Progenitor cell of endocrine pancreas (in vitro differentiated cells): ENCODE results near the gene REG1B. TPM values are rescaled to one million over a fixed set of nuclear protein-coding genes. Genes with fewer than 3 reads are reported as not detected.

Experiments used
- DNase-seq: peaks from one replicate; pipeline ENCODE4 v3.0.0; 2021; ENCODE audit warnings: low spot score; ENCODE audit not compliant: unreplicated experiment
- H3K27ac Mint-ChIP-seq: 2 replicates; pipeline ENCODE4 v1.8.0; 2021; ENCODE audit warnings: mild to moderate bottlenecking, moderate library complexity, mixed read lengths
- H3K27me3 Mint-ChIP-seq: 2 replicates; pipeline ENCODE4 v1.8.0; 2021; ENCODE audit warnings: mixed read lengths
- H3K36me3 Mint-ChIP-seq: 2 replicates; pipeline ENCODE4 v1.8.0; 2022; ENCODE audit warnings: mixed read lengths; ENCODE audit not compliant: insufficient read depth
- H3K4me1 Mint-ChIP-seq: 2 replicates; pipeline ENCODE4 v1.8.0; 2021; ENCODE audit warnings: low read depth, mixed read lengths
- H3K4me3 Mint-ChIP-seq: 2 replicates; pipeline ENCODE4 v1.8.0; 2021; ENCODE audit warnings: low read depth, mild to moderate bottlenecking, moderate library complexity, mixed read lengths
- H3K9me3 Mint-ChIP-seq: 2 replicates; pipeline ENCODE4 v1.8.0; 2021; ENCODE audit warnings: low read depth, mixed read lengths
- total RNA-seq: library from RNA; stranded (reverse); gene quantifications from 2 replicates; pipeline ENCODE4 v1.2.1, GENCODE V29; 2021
- TF ChIP-seq, protein P1 (sequence below): fragments of 200-600 bp; sonication (generic); IDR thresholded peaks from one replicate; pipeline ENCODE4 v1.5.0; 2021; ENCODE audit warnings: antibody characterized with exemption, mild to moderate bottlenecking; ENCODE audit not compliant: unreplicated experiment

The REG1B gene
- total RNA-seq, 1 donor from 2014 or later = not detected

DNA sequence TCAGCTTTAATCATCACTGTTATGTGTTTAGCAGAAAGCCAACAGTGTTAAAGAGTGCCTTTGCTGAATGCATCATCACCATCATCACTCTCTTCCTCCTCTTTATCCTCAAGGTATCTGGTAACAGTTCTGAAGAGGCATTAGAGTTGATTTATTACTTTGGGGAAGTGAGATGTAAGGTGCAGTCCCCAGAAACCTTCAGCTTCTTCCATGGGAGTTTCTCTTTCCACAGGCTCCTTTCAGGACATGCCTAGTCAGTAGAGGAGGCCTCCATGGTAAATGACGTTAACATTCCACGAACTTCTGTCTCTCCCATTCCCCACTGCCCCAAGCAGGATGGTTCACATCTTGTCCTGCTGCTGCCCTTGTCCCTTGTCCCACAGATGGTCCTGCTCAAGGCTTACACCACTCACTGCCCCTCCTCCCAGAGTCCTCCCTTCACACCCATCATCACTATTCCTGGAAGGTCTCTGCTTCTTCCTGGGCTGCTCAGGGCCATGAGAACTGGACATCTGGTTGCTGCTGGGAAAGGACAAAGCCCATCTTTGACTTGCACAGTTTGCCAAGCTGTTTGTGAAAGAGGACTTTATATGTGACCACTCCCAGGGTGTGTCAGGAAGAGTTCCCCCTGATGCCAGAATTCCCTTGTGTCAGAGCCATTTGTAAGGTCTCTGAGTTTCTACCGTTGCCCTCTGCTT, 27.2 kb upstream of the REG1B start:
- no peaks in the 10 kb centered on the region for H3K27me3 Mint-ChIP-seq
- H3K36me3 Mint-ChIP-seq = no peaks in the 10 kb centered on the region
- no peaks in the 10 kb centered on the region for H3K9me3 Mint-ChIP-seq
- H3K4me1 Mint-ChIP-seq = peaks cover 3% of the 10 kb centered on the region
- no peak overlapping the region for H3K27ac Mint-ChIP-seq
- TF ChIP-seq, protein P1, sequence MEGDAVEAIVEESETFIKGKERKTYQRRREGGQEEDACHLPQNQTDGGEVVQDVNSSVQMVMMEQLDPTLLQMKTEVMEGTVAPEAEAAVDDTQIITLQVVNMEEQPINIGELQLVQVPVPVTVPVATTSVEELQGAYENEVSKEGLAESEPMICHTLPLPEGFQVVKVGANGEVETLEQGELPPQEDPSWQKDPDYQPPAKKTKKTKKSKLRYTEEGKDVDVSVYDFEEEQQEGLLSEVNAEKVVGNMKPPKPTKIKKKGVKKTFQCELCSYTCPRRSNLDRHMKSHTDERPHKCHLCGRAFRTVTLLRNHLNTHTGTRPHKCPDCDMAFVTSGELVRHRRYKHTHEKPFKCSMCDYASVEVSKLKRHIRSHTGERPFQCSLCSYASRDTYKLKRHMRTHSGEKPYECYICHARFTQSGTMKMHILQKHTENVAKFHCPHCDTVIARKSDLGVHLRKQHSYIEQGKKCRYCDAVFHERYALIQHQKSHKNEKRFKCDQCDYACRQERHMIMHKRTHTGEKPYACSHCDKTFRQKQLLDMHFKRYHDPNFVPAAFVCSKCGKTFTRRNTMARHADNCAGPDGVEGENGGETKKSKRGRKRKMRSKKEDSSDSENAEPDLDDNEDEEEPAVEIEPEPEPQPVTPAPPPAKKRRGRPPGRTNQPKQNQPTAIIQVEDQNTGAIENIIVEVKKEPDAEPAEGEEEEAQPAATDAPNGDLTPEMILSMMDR = no peak
- DNase-seq = no peak
- no peak overlapping the region for H3K4me3 Mint-ChIP-seq

DNA sequence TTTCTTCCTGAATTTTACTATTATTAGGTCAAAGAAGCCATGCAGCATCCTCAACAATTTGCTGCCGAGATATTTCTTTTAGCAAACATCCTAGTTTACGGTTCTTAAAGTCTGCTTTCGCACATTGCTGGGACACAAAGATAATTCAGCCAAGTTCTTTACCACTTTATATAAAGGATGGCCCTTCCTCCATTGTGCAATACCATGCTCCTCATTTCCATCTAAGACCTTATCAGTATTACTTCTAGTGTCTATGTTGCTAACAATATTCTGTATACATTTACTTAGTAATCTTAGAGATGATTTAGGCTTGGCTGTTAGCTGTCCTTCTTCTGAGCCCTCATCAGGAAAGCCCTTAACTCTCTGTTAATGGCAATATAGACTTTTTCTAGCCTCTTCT, 24.5 kb upstream of the REG1B start:
- Mint-ChIP-seq H3K27me3 (no peaks in the 10 kb centered on the region), H3K9me3 (no peaks in the 10 kb centered on the region), H3K36me3 (no peaks in the 10 kb centered on the region), H3K27ac (no peak overlapping the region), H3K4me3 (no peak overlapping the region), H3K4me1 (peaks cover 3% of the 10 kb centered on the region)
- DNase-seq = no peak
- TF ChIP-seq, protein P1 = no peak

DNA sequence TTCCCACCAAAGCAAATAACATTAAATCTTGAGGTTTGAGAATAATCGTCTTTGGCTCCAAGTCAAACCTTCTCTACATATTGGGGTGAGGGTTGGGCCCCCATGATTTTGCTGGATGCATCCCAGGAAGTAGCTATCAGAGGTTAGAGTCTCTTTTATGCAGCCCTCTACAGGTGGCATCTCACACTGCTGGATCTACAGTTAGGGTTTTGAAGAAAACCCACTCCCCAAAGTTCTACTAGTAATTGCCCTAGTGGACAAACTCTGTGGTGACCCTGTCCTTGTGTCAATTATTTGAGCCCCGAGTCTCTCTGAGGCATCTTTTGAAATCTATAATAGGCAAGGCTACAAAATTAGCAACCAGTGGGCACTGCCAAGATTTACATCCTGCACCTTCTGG, 17.5 kb upstream of the REG1B start:
- Mint-ChIP-seq H3K9me3 (peaks cover 6% of the 10 kb centered on the region), H3K4me3 (no peak overlapping the region), H3K27me3 (no peaks in the 10 kb centered on the region), H3K4me1 (peaks cover 9% of the 10 kb centered on the region), H3K27ac (no peak overlapping the region), H3K36me3 (no peaks in the 10 kb centered on the region)
- no peak for DNase-seq
- TF ChIP-seq, protein P1 = no peak

DNA sequence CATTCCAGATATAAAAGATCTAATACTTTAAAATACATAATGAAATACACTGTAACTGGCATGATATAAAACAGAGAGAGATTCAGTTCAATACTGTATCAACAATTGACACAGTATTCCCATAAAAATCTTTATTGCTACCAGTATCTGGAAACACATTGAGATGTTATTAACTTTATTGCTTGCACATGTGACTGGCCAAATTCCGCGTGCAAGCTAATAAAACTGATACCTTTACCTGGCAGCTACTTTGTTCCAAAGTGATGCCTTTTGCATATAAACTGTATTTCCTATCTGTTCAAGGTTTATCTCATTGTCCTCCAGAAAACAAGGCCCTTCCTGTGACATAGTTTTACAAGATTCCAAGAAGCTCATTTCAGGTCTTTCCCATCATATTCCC, 15.4 kb upstream of the REG1B start:
- DNase-seq = no peak
- H3K27me3 Mint-ChIP-seq = no peaks in the 10 kb centered on the region
- H3K27ac Mint-ChIP-seq = no peak overlapping the region
- TF ChIP-seq, protein P1 = no peak
- H3K4me3 Mint-ChIP-seq = no peak overlapping the region
- peaks cover 6% of the 10 kb centered on the region for H3K9me3 Mint-ChIP-seq
- H3K36me3 Mint-ChIP-seq = no peaks in the 10 kb centered on the region
- peaks cover 9% of the 10 kb centered on the region for H3K4me1 Mint-ChIP-seq

- Mint-ChIP-seq H3K4me1 (peaks cover 9% of the 10 kb centered on the region), H3K9me3 (peaks cover 6% of the 10 kb centered on the region), H3K36me3 (no peaks in the 10 kb centered on the region), H3K27ac (no peak overlapping the region), H3K27me3 (no peaks in the 10 kb centered on the region), H3K4me3 (no peak overlapping the region)
- TF ChIP-seq, protein P1 = no peak
- no peak for DNase-seq
These were observed 13.2 kb upstream of the REG1B start for GRCh38 chr2:79101024-79101423.
